Glutamatergic neuron (in vitro differentiated cells): ENCODE measurements around the gene TRPV2. TPM values are rescaled to one million over a fixed set of nuclear protein-coding genes. Genes with fewer than 3 reads are reported as not detected.

Experiments
- DNase-seq: peaks from one replicate; pipeline ENCODE4 v3.0.0; 2022
- H3K27ac Mint-ChIP-seq: one replicate; pipeline ENCODE4 v1.8.0; 2020; ENCODE audit warnings: mild to moderate bottlenecking, mixed read lengths, inconsistent platforms; ENCODE audit not compliant: unreplicated experiment
- H3K27me3 Mint-ChIP-seq: one replicate; pipeline ENCODE4 v1.8.0; 2020; ENCODE audit warnings: mild to moderate bottlenecking, moderate library complexity, mixed read lengths, inconsistent platforms; ENCODE audit not compliant: unreplicated experiment
- H3K36me3 Mint-ChIP-seq: one replicate; pipeline ENCODE4 v1.8.0; 2020; ENCODE audit warnings: mild to moderate bottlenecking, mixed read lengths, inconsistent platforms; ENCODE audit not compliant: unreplicated experiment
- H3K4me1 Mint-ChIP-seq: one replicate; pipeline ENCODE4 v1.8.0; 2020; ENCODE audit warnings: mild to moderate bottlenecking, low read depth, mixed read lengths, inconsistent platforms; ENCODE audit not compliant: unreplicated experiment
- H3K4me3 Mint-ChIP-seq: one replicate; pipeline ENCODE4 v1.8.0; 2020; ENCODE audit warnings: mild to moderate bottlenecking, mixed read lengths, inconsistent platforms; ENCODE audit not compliant: unreplicated experiment
- H3K9me3 Mint-ChIP-seq: one replicate; pipeline ENCODE4 v1.8.0; 2020; ENCODE audit warnings: mild to moderate bottlenecking, moderate library complexity, mixed read lengths, inconsistent platforms; ENCODE audit not compliant: unreplicated experiment
- total RNA-seq: library from RNA; stranded (reverse); fragmentation: NEBNext Ultra II Directional; extraction: Animal tissue kit (Norgen Biotek cat#: 25700); gene quantifications from one replicate; pipeline ENCODE4 v1.2.1, GENCODE V29; 2021; ENCODE audit not compliant: unreplicated experiment
- TF ChIP-seq, protein P1 (sequence below): fragments of 200-600 bp; sonication (generic); IDR thresholded peaks from one replicate; pipeline ENCODE4 v1.5.0; 2021; ENCODE audit not compliant: partially characterized antibody, unreplicated experiment

TRPV2 gene
- total RNA-seq, 1 donor from 2014 or later, result 27.0 TPM

DNA sequence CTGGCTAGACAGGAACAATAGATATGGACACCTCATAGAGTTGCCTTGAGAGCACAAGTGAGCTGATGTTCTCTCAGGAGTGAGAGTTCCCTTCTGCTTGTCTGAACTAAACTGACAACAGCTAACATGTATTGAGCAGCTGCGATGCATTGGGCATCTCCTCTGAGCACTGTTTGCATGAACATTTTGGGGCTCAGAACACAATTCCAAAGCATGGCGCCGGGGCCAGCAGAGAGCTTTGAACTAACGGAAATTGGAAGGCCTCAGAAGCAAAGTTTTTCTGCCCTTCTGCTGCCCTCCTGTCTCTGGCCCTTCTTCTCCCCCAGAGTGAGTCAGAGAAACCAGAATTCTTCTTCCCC lies 38.1 kb downstream of the TRPV2 start:
- Mint-ChIP-seq H3K9me3 (peaks cover 6% of the 10 kb centered on the region), H3K36me3 (no peaks in the 10 kb centered on the region), H3K4me3 (peak overlapping the region; percentile 19), H3K4me1 (peaks cover 14% of the 10 kb centered on the region), H3K27ac (peak overlapping the region; percentile 89), H3K27me3 (peaks cover 16% of the 10 kb centered on the region)
- DNase-seq, result no peak
- TF ChIP-seq, protein P1, sequence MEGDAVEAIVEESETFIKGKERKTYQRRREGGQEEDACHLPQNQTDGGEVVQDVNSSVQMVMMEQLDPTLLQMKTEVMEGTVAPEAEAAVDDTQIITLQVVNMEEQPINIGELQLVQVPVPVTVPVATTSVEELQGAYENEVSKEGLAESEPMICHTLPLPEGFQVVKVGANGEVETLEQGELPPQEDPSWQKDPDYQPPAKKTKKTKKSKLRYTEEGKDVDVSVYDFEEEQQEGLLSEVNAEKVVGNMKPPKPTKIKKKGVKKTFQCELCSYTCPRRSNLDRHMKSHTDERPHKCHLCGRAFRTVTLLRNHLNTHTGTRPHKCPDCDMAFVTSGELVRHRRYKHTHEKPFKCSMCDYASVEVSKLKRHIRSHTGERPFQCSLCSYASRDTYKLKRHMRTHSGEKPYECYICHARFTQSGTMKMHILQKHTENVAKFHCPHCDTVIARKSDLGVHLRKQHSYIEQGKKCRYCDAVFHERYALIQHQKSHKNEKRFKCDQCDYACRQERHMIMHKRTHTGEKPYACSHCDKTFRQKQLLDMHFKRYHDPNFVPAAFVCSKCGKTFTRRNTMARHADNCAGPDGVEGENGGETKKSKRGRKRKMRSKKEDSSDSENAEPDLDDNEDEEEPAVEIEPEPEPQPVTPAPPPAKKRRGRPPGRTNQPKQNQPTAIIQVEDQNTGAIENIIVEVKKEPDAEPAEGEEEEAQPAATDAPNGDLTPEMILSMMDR, result no peak

DNA sequence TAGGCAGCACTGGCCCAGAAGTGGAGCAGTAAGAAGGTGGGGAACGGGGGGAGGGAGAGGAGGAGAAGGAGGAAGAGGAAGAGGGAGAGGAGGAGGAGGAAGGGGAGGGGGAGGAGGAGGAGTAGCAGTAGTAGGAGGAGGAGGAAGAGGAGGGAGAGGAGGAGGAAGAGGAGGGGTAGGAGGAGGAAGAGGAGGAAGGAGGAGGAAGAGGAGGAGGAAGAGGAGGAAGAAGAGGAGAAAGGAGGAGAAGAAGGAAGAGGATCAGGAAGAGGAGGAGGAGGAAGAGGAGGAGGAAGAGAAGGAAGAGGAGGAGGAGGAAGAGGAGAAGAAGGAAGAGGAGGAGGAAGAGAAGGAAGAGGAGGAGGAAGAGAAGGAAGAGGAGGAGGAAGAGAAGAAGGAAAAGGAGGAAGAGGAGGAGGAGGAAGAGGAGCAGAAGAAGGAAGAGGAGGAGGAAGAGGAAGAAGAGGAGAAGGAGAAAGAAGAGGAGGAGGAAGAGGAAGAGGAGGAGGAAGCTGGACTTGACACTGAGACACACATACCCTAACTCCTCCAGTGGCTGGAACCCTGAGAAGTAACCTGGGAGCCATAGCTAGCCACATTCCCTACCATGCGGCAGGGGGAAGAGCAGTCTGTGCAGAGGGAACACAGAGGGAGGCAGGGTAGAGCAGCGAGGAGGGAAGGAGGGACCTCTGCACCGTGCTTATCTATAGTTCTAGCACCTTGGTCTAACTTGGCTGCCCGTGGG lies 40.8 kb downstream of the TRPV2 start:
- Mint-ChIP-seq H3K4me3 (no peak overlapping the region), H3K27me3 (peaks cover 12% of the 10 kb centered on the region), H3K9me3 (peaks cover 6% of the 10 kb centered on the region), H3K27ac (peak overlapping the region; percentile 64), H3K4me1 (peaks cover 14% of the 10 kb centered on the region), H3K36me3 (no peaks in the 10 kb centered on the region)
- DNase-seq, result no peak
- TF ChIP-seq, protein P1, result no peak

DNA sequence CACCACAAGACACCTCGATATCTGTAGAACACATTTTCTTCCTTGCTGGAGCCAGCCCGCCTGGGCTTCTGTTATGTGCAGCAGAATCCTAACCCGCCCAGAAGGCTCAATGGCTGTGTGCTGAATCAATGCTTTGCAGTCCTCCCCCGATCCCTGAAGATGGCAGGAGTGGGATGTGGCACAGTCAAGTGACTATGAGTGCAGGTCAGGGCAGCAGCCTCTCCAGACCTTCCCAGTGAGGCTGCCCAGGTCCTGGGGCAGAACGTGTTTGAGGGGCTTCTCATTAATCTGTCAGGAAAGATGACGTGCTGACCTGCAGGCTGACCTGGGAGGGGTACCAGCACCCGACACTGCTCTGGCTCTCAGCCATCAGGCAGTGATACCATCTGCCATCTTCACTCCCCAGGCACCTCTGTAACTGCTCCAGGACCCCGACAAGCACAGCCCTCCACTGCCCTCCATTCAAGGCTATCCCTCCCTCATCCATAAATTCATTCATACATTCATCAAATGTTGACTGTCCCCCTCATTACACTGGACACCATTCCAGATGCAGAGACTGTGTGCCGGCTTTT lies 41.5 kb downstream of the TRPV2 start:
- Mint-ChIP-seq H3K4me1 (peaks cover 14% of the 10 kb centered on the region), H3K4me3 (no peak overlapping the region), H3K9me3 (peaks cover 6% of the 10 kb centered on the region), H3K36me3 (no peaks in the 10 kb centered on the region), H3K27ac (peak overlapping the region; percentile 64), H3K27me3 (peaks cover 12% of the 10 kb centered on the region)
- TF ChIP-seq, protein P1, result no peak
- DNase-seq, result peak; percentile 39

DNA sequence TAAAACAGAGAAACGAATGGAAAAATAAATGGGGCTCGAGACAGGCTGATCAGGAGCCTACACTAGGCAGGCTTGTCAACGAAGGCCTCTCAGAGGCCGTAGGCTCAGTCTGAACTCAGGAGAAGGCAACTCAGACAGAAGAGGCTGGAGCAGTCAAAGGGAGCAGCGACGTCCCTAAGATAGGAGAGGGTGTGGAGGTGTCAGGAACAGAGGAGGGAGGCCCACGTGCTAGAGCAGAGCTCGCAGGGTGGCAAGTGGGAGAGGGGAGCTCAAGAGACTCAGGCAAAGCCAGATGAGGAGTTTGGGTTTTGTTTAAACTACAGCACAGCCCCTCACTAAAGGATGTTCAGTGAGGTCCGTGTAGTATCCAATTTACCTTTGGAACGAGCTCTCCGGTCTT lies 43.9 kb downstream of the TRPV2 start:
- no peak overlapping the region for H3K27ac Mint-ChIP-seq
- H3K36me3 Mint-ChIP-seq, result no peaks in the 10 kb centered on the region
- H3K4me3 Mint-ChIP-seq, result no peak overlapping the region
- H3K27me3 Mint-ChIP-seq, result peaks cover 13% of the 10 kb centered on the region
- TF ChIP-seq, protein P1, result no peak
- peaks cover 3% of the 10 kb centered on the region for H3K9me3 Mint-ChIP-seq
- H3K4me1 Mint-ChIP-seq, result peaks cover 18% of the 10 kb centered on the region
- DNase-seq, result no peak

DNA sequence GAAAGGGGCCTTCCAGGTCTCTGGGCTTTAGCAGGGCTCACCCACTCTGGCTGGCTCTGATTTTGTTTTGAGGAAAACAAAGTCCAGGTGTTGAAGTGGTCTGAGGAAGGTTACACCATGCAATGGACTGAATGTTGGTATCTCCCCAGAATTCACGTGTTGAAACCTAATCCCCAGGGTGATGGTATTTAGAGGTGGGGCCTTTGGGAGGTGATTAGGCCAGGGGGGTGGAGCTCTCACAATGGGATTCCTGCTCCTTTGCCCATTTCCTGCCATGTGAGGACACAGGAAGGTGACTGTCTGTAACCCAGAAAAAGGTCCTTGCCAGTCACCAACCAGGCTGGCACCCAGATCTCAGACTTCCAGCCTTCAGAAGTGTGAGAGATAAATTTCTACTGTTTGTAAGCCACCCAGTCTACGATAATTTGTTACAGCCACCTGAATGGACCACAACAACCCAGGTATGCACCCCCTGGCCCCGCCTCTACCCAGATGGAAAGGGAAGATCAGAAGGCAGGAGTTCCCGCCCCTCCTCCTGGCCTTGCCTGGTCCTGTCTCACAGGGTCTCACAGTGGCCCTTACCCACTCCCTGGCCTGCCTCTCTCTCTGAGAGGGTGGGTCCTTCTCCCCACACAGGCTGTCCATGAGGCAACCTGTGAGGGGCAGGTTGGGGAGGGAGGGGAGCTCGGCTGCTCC lies 44.6 kb downstream of the TRPV2 start:
- no peak overlapping the region for H3K4me3 Mint-ChIP-seq
- DNase-seq, result no peak
- no peak overlapping the region for H3K27ac Mint-ChIP-seq
- H3K9me3 Mint-ChIP-seq, result peaks cover 3% of the 10 kb centered on the region
- TF ChIP-seq, protein P1, result no peak
- no peaks in the 10 kb centered on the region for H3K36me3 Mint-ChIP-seq
- peaks cover 14% of the 10 kb centered on the region for H3K27me3 Mint-ChIP-seq
- peaks cover 21% of the 10 kb centered on the region for H3K4me1 Mint-ChIP-seq
